ENCODE measurements around the gene MAPKAP1.

GRCh38 chr9:125705893-125706292 is 1.1 kb downstream of the MAPKAP1 start:
- TF ChIP-seq ZFX (IDR thresholded peaks at IDR 0.05) (no peak), CTCF (conservative IDR thresholded peaks at IDR 0.05) (no peak)

Measured in C4-2B (cell line).